Measurements from ENCODE around the gene FCN1. TPM values are rescaled to one million over a fixed set of nuclear protein-coding genes. Genes with fewer than 3 reads are reported as not detected.

The FCN1 gene
- total RNA-seq, 4 donors from 2014 or later: 0.46 to 3.4 (median 1.6) TPM

- TF ChIP-seq POLR2A (IDR thresholded peaks at IDR 0.05) (no peak), CTCF (IDR thresholded peaks at IDR 0.05 in 4 of 5, conservative IDR thresholded peaks at IDR 0.05 in 1 of 5) (no peak)
- no peak for DNase-seq
- ATAC-seq: no peak
- no peak overlapping the region for H3K27ac ChIP-seq
- no peak overlapping the region for H3K4me3 ChIP-seq
- H3K4me1 ChIP-seq: no peaks in the 10 kb centered on the region
- no peaks in the 10 kb centered on the region for H3K36me3 ChIP-seq
- in situ Hi-C loops (cut with MboI; ENCODE audit: low sequenced_read_pairs in 4 of 4) (no loop called here), intact Hi-C loops (cut with DNase I; ENCODE audit: low total_unique reads) (no loop called here)
- no peaks in the 10 kb centered on the region for H3K27me3 ChIP-seq
- no peaks in the 10 kb centered on the region for H3K9me3 ChIP-seq
Observed at GRCh38 chr9:134871697-134872340, 45.9 kb downstream of the FCN1 start.

GRCh38 chr9:134870746-134871662 is 46.7 kb downstream of the FCN1 start:
- H3K4me3 ChIP-seq: no peak overlapping the region
- ATAC-seq: no peak
- in situ Hi-C loops (cut with MboI; ENCODE audit: low sequenced_read_pairs in 4 of 4): no loop called here
- no peaks in the 10 kb centered on the region for H3K27me3 ChIP-seq
- intact Hi-C loops (cut with DNase I; ENCODE audit: low total_unique reads): no loop called here
- no peak for DNase-seq
- no peaks in the 10 kb centered on the region for H3K9me3 ChIP-seq
- no peaks in the 10 kb centered on the region for H3K4me1 ChIP-seq
- H3K27ac ChIP-seq: no peak overlapping the region
- TF ChIP-seq POLR2A (IDR thresholded peaks at IDR 0.05): no peak
- no peak for TF ChIP-seq CTCF (IDR thresholded peaks at IDR 0.05 in 4 of 5, conservative IDR thresholded peaks at IDR 0.05 in 1 of 5)
- H3K36me3 ChIP-seq: no peaks in the 10 kb centered on the region

- ATAC-seq (no peak), DNase-seq (no peak)
- intact Hi-C loops (cut with DNase I; ENCODE audit: low total_unique reads) (no loop called here), in situ Hi-C loops (cut with MboI; ENCODE audit: low sequenced_read_pairs in 4 of 4) (no loop called here)
- no peak overlapping the region for H3K27ac ChIP-seq
- no peaks in the 10 kb centered on the region for H3K9me3 ChIP-seq
- H3K4me1 ChIP-seq: no peaks in the 10 kb centered on the region
- peaks cover 0 to under 1% (median 0%) of the 10 kb centered on the region in 3 donors for H3K27me3 ChIP-seq
- no peaks in the 10 kb centered on the region for H3K36me3 ChIP-seq
- TF ChIP-seq POLR2A (IDR thresholded peaks at IDR 0.05) (no peak), CTCF (IDR thresholded peaks at IDR 0.05 in 4 of 5, conservative IDR thresholded peaks at IDR 0.05 in 1 of 5) (no peak)
- no peak overlapping the region for H3K4me3 ChIP-seq
Observed at GRCh38 chr9:134870301-134870694, 47.4 kb downstream of the FCN1 start.

GRCh38 chr9:134869554-134870300 is 48.0 kb downstream of the FCN1 start:
- Histone ChIP-seq H3K27me3 (peaks cover 0 to 3% (median 0%) of the 10 kb centered on the region in 3 donors), H3K4me3 (no peak overlapping the region), H3K9me3 (no peaks in the 10 kb centered on the region), H3K36me3 (no peaks in the 10 kb centered on the region), H3K4me1 (no peaks in the 10 kb centered on the region), H3K27ac (no peak overlapping the region)
- in situ Hi-C loops (cut with MboI; ENCODE audit: low sequenced_read_pairs in 4 of 4) (no loop called here), intact Hi-C loops (cut with DNase I; ENCODE audit: low total_unique reads) (no loop called here)
- ATAC-seq: no peak
- no peak for DNase-seq
- TF ChIP-seq POLR2A (IDR thresholded peaks at IDR 0.05) (no peak), CTCF (IDR thresholded peaks at IDR 0.05 in 4 of 5, conservative IDR thresholded peaks at IDR 0.05 in 1 of 5) (no peak)
